GM18951 (cell line): Measurements from ENCODE around the gene DST.

Source experiments
- POLR2A ChIP-seq: IDR thresholded peaks from 4 replicates; pipeline ENCODE4 v1.6.1; 2011; ENCODE audit warnings: mild to moderate bottlenecking; ENCODE audit not compliant: insufficient read length, insufficient read depth; ENCODE audit errors: extremely low read depth
- in situ Hi-C: fragments of 300-500 bp; cut with MboI; formaldehyde crosslinking; loops from one replicate; pipeline ENCODE4 v1.12.0; 2022; ENCODE audit warnings: low sequenced_read_pairs, mixed read lengths, inconsistent platforms; ENCODE audit not compliant: unreplicated experiment

Gene DST

GRCh38 chr6:56541030-56541600, 101.6 kb downstream of the DST start:
- no peak for TF ChIP-seq POLR2A
- in situ Hi-C loops, result no loop called here

GRCh38 chr6:56540232-56541029, 102.3 kb downstream of the DST start:
- TF ChIP-seq POLR2A, result no peak
- in situ Hi-C loops, result no loop called here

- in situ Hi-C loops, result no loop called here
Measured at GRCh38 chr6:56539527-56540105, 103.1 kb downstream of the DST start.

GRCh38 chr6:56538851-56539250, 103.8 kb downstream of the DST start:
- in situ Hi-C loops, result no loop called here

More at GRCh38 chr6:56539527-56540105, 103.1 kb downstream of the DST start:
- no peak for TF ChIP-seq POLR2A

GRCh38 chr6:56537223-56537770, 105.4 kb downstream of the DST start:
- TF ChIP-seq POLR2A, result no peak
- in situ Hi-C loops, result no loop called here

More at GRCh38 chr6:56538851-56539250, 103.8 kb downstream of the DST start:
- TF ChIP-seq POLR2A, result no peak

GRCh38 chr6:56536536-56536935, 106.2 kb downstream of the DST start:
- TF ChIP-seq POLR2A, result no peak
- in situ Hi-C loops, result no loop called here

- in situ Hi-C loops, result no loop called here
- no peak for TF ChIP-seq POLR2A
Measured at GRCh38 chr6:56535626-56536025, 107.1 kb downstream of the DST start.

GRCh38 chr6:56534680-56535419, 107.8 kb downstream of the DST start:
- in situ Hi-C loops, result no loop called here
- TF ChIP-seq POLR2A, result no peak

- in situ Hi-C loops, result no loop called here
- no peak for TF ChIP-seq POLR2A
Measured at GRCh38 chr6:56532766-56533551, 109.7 kb downstream of the DST start.

- no peak for TF ChIP-seq POLR2A
- in situ Hi-C loops, result no loop called here
Measured at GRCh38 chr6:56531839-56532595, 110.7 kb downstream of the DST start.

- TF ChIP-seq POLR2A, result no peak
- in situ Hi-C loops, result no loop called here
Measured at GRCh38 chr6:56529594-56530191, 113.0 kb downstream of the DST start.
